Osteoblast (primary cell): ENCODE data around the gene KCNE1. TPM values are rescaled to one million over a fixed set of nuclear protein-coding genes. Genes with fewer than 3 reads are reported as not detected.
A peak's percentile ranks its signal among the peaks of the same experiment; 100 is the strongest.

ENCODE experiments used
- DNase-seq: peaks from one replicate; pipeline ENCODE4 v3.0.0; 2011; ENCODE audit warnings: low spot score, mixed read lengths; ENCODE audit not compliant: insufficient read length; ENCODE audit errors: missing footprints
- H2AFZ ChIP-seq: 2 replicates; pipeline ENCODE4 v1.6.0; 2011; ENCODE audit warnings: mild to moderate bottlenecking, low read length
- H3K27ac ChIP-seq: 2 replicates; pipeline ENCODE4 v1.5.1; 2011; ENCODE audit warnings: mild to moderate bottlenecking, low read depth, low read length, moderate library complexity
- H3K27me3 ChIP-seq: 2 replicates; pipeline ENCODE4 v1.6.0; 2012; ENCODE audit warnings: mild to moderate bottlenecking, control low read depth, inconsistent platforms, low read length, moderate library complexity; ENCODE audit not compliant: insufficient read depth
- H3K36me3 ChIP-seq: 2 replicates; pipeline ENCODE4 v1.5.1; 2011; ENCODE audit warnings: mild to moderate bottlenecking, low read length, control low read depth, moderate library complexity; ENCODE audit not compliant: insufficient read depth
- H3K4me1 ChIP-seq: 2 replicates; pipeline ENCODE4 v1.5.1; 2011; ENCODE audit warnings: mild to moderate bottlenecking, low read length, control low read depth, moderate library complexity; ENCODE audit not compliant: insufficient read depth
- H3K4me2 ChIP-seq: 2 replicates; pipeline ENCODE4 v1.6.0; 2011; ENCODE audit warnings: mild to moderate bottlenecking, low read length; ENCODE audit not compliant: insufficient read depth
- H3K4me3 ChIP-seq: fragments of 200-600 bp; sonication (generic); 3 replicates; pipeline ENCODE4 v1.5.1; 2012; ENCODE audit warnings: mild to moderate bottlenecking, low read length, inconsistent platforms; ENCODE audit not compliant: insufficient read depth
- H3K79me2 ChIP-seq: 2 replicates; pipeline ENCODE4 v1.6.0; 2012; ENCODE audit warnings: mild to moderate bottlenecking, low read length, control low read depth, inconsistent platforms; ENCODE audit not compliant: insufficient read depth
- H3K9me3 ChIP-seq: 2 replicates; pipeline ENCODE4 v1.5.1; 2011; ENCODE audit warnings: low read depth, low read length, control low read depth
- H4K20me1 ChIP-seq: 2 replicates; pipeline ENCODE4 v1.6.0; 2012; ENCODE audit warnings: mild to moderate bottlenecking, low read length, control low read depth; ENCODE audit not compliant: insufficient read depth
- total RNA-seq: library from RNA; depleted of rRNA; stranded (reverse); fragments of >200 nt; gene quantifications from 2 replicates; pipeline ENCODE4 v1.2.3, GENCODE V29; 2012
- TF ChIP-seq, protein P1 (sequence below): IDR thresholded peaks from 2 replicates; pipeline ENCODE4 v1.5.1; 2011; ENCODE audit warnings: mild to moderate bottlenecking, low read depth, low read length, moderate library complexity; ENCODE audit errors: extremely low read depth

KCNE1 gene
- total RNA-seq, 1 donor, result 0.72 TPM

DNA sequence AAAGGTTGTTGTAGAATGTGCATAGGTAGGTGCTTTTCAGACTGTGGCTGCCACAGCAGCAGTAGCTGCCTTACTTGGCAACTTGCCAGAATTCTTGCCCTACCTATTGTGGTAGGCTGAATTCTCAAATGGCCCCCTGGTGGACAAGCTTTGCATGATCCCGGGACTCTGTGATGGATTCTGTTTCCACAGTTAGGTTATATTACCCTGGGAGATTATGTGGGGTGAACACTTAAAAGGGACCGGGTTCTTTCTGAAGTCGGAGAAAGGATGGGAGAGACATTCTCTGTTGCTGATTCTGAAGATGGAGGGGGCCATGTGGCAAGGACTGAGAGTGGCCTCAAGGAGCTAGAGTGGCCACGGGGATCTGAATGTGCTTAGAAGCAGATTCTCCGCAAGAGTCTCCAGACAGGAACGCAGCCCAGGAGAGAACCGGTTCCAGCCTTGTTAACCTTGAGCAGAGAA, 32.1 kb upstream of the KCNE1 start:
- Histone ChIP-seq H3K79me2 (peaks cover 6% of the 10 kb centered on the region), H2AFZ (no peak overlapping the region), H4K20me1 (no peaks in the 10 kb centered on the region), H3K9me3 (no peaks in the 10 kb centered on the region), H3K27me3 (no peaks in the 10 kb centered on the region), H3K4me3 (no peak overlapping the region), H3K4me2 (no peak overlapping the region), H3K27ac (peak overlapping the region; percentile 93), H3K4me1 (peaks cover 30% of the 10 kb centered on the region), H3K36me3 (no peaks in the 10 kb centered on the region)
- TF ChIP-seq, protein P1, sequence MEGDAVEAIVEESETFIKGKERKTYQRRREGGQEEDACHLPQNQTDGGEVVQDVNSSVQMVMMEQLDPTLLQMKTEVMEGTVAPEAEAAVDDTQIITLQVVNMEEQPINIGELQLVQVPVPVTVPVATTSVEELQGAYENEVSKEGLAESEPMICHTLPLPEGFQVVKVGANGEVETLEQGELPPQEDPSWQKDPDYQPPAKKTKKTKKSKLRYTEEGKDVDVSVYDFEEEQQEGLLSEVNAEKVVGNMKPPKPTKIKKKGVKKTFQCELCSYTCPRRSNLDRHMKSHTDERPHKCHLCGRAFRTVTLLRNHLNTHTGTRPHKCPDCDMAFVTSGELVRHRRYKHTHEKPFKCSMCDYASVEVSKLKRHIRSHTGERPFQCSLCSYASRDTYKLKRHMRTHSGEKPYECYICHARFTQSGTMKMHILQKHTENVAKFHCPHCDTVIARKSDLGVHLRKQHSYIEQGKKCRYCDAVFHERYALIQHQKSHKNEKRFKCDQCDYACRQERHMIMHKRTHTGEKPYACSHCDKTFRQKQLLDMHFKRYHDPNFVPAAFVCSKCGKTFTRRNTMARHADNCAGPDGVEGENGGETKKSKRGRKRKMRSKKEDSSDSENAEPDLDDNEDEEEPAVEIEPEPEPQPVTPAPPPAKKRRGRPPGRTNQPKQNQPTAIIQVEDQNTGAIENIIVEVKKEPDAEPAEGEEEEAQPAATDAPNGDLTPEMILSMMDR, result peak; percentile 75
- peak; percentile 57 for DNase-seq

DNA sequence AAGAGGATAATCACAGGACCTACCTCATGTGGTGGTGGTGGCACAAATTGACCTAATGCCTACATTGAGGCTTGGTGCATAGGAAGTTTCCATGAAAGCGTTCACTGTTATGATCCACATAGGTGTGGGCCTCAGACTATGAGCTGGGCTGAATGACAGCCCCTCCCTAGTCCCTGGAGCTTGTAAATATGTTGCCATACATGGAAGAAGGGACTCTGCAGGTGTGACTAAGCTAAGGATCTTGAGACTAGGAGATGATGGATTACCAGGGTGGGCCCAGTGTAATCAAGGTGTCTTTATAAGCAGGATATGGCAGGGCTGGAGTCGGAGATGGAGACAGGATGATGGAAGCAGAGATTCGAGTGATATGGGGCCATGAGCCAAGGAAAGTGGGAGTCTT, 31.0 kb upstream of the KCNE1 start:
- Histone ChIP-seq H3K27ac (no peak overlapping the region), H3K9me3 (no peaks in the 10 kb centered on the region), H2AFZ (no peak overlapping the region), H4K20me1 (no peaks in the 10 kb centered on the region), H3K27me3 (no peaks in the 10 kb centered on the region), H3K4me1 (peaks cover 34% of the 10 kb centered on the region), H3K36me3 (no peaks in the 10 kb centered on the region), H3K4me3 (no peak overlapping the region), H3K79me2 (peaks cover 6% of the 10 kb centered on the region), H3K4me2 (no peak overlapping the region)
- TF ChIP-seq, protein P1, result no peak
- DNase-seq, result no peak

DNA sequence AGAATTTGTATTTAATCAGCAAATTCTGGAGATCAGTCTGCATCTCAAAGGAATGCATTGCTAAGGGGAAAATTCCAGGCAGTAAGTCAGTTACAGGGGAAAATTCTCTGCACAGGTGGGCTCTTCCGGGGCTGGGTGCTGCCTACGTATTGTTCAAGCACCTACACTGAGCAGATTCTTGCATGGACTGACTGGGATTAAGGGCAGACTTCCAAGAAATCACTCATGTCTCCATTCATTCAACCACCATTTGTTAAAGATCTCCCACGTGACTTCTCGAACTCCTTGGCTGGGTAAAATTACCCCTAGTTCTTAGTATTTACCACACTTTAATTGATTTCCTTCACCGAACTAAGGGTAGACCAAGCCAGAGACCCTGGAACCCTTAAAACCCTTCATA, 28.2 kb upstream of the KCNE1 start:
- Histone ChIP-seq H3K27ac (no peak overlapping the region), H3K4me1 (peaks cover 34% of the 10 kb centered on the region), H3K36me3 (no peaks in the 10 kb centered on the region), H3K27me3 (no peaks in the 10 kb centered on the region), H3K79me2 (peaks cover 2% of the 10 kb centered on the region), H3K9me3 (no peaks in the 10 kb centered on the region), H2AFZ (no peak overlapping the region), H3K4me3 (no peak overlapping the region), H3K4me2 (no peak overlapping the region), H4K20me1 (no peaks in the 10 kb centered on the region)
- DNase-seq, result no peak
- TF ChIP-seq, protein P1, result no peak

DNA sequence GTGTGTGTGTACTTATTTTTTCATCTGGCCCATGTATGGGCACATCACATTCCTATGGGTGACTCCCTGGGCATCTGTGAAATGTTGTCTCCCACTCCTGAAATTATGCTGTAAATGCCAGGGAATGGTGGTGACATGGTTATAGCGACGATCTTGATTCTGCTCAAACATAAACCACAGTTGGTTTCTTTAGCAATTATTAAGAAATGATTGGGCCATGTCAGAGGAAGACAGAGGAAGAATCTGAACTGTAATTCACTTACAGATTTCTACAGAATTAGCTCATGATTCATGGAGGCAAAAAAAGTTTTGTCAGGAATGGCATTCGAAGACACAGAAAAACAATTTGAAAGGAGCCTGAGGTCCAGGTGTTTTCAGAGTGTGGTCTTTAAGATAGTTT, 25.8 kb upstream of the KCNE1 start:
- TF ChIP-seq, protein P1, result no peak
- Histone ChIP-seq H3K36me3 (no peaks in the 10 kb centered on the region), H3K27ac (peak overlapping the region; percentile 71), H3K9me3 (no peaks in the 10 kb centered on the region), H3K4me3 (no peak overlapping the region), H2AFZ (peak overlapping the region; percentile 25), H4K20me1 (no peaks in the 10 kb centered on the region), H3K79me2 (no peaks in the 10 kb centered on the region), H3K4me1 (peaks cover 30% of the 10 kb centered on the region), H3K4me2 (no peak overlapping the region), H3K27me3 (no peaks in the 10 kb centered on the region)
- DNase-seq, result peak; percentile 66
